Right lobe of liver (tissue), 6 donors: ENCODE measurements around the gene SPOCK1. TPM values are rescaled to one million over a fixed set of nuclear protein-coding genes. Genes with fewer than 3 reads are reported as not detected.

Experiments
- ATAC-seq, 4 donors: fragments of 200-7000 bp; cut with Tn5 transposase; one replicate each; pipeline ENCODE4 v1.9.1; 2020; ENCODE audit warnings: mild to moderate bottlenecking in 4 of 4, moderate library complexity in 4 of 4
- DNase-seq, 3 donors: peaks; one replicate each; pipeline ENCODE4 v3.0.0-alpha.2; 2020
- H3K27ac ChIP-seq, 3 donors: fragments of 200-600 bp; one replicate each; pipeline ENCODE4 v1.8.0; 2022
- H3K27me3 ChIP-seq, 2 donors: fragments of 200-600 bp; one replicate each; pipeline ENCODE4 v1.8.0; 2022
- H3K36me3 ChIP-seq, 4 donors: fragments of 200-600 bp; sonication (generic) in 1 of 4; one replicate each; pipeline versions ENCODE4 v1.5.1 to v1.8.0; 2017 to 2022; ENCODE audit warnings: control low read depth in 1 of 4
- H3K4me1 ChIP-seq, 4 donors: fragments of 200-600 bp; sonication (generic) in 1 of 4; one replicate each; pipeline versions ENCODE4 v1.5.1 to v1.8.0; 2017 to 2022; ENCODE audit warnings: control low read depth in 1 of 4
- H3K4me3 ChIP-seq, 3 donors: fragments of 200-600 bp; one replicate each; pipeline ENCODE4 v1.8.0; 2022
- H3K9me3 ChIP-seq, 4 donors: fragments of 200-600 bp; sonication (generic) in 1 of 4; one replicate each; pipeline versions ENCODE4 v1.5.1 to v1.8.0; 2017 to 2022; ENCODE audit warnings: control low read depth in 1 of 4
- POLR2A ChIP-seq: fragments of 450-650 bp; IDR thresholded peaks from one replicate; pipeline ENCODE4 v1.6.1; 2017; ENCODE audit warnings: antibody characterized with exemption, mild to moderate bottlenecking
- whole genome bisulfite sequencing: methylation state at CpG from one replicate; pipeline ENCODE4 v1.1.6; 2018; ENCODE audit warnings: low coverage, low lambda C conversion rate; ENCODE audit not compliant: insufficient coverage; ENCODE audit errors: missing lambda C conversion rate; 5-methylcytosine and 5-hydroxymethylcytosine counted together
- intact Hi-C, 2 donors: fragments of 100-400 bp; cut with DNase I; formaldehyde crosslinking; loops; one replicate each; pipeline versions ENCODE4 v1.11.2 to v1.14.1; 2022
- total RNA-seq, 6 experiments: library from RNA; depleted of rRNA in 2 of 6; stranded (reverse); fragments of >200 nt in 2 of 6; fragmentation: NEBNext Ultra II Directional in 3 of 6; extraction: Animal tissue kit (Norgen Biotek cat#: 25700) in 3 of 6; gene quantifications; one replicate each; pipeline versions ENCODE4 v1.1.0 to v1.2.4, GENCODE V29; 2016 to 2023
- TF ChIP-seq, protein P1 (sequence below), 4 donors: fragments of 200-600 bp in 3 of 4; fragments of 450-650 bp in 1 of 4; IDR thresholded peaks; one replicate each; pipeline versions ENCODE4 v1.5.1 to v1.8.0; 2016 to 2022; ENCODE audit warnings: antibody characterized with exemption in 4 of 4, mild to moderate bottlenecking in 2 of 4
- donor health status: DM: no; HTN: yes; CAD: no.
- donor health status: DM: no; HTN: no; CAD: no.
- donor health status: DM: no; HTN: no; CAD: no.
- donor health status: DM: no; HTN: yes; CAD: no.
- donor health status: DM: no; HTN: yes; CAD: no.

SPOCK1 gene
- total RNA-seq, 6 experiments from 2014 or later = 0.06 to 0.86 (median 0.15) TPM; not detected in 1

DNA sequence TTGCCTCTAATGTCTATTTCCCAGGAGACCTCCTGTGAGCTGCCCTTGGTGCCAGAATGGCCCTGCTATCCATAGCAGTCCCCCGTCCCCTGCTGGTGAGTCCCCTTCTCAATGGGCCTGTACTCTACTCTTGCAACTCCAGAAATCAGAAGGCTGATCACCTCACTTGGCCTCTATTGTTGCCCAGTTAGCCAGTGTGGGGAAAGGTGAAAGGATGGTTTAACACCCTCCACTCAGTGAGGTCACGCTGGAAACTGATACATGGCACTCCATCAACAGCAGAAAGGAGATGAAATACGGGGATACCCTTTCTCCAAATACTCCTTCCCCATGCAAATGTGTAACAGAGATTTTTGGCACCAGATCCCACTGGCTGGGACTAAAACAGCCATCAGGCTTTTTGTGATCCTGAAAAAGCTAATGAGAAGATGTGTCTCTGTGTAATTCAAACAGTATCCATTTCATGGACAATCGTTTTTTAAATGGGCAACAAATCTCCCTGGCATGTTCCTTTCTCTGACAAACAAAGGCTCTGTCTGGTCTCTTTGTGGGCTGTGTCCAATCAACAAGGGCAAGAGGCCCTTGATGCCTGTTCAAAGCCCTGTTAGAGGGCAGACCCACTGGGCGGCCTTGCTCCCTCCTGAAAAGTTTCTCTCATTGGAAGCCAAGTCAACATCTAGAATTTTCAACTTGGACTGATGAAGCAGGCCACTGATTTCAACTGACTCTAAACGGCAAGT lies 343.7 kb downstream of the SPOCK1 start:
- no peak for TF ChIP-seq POLR2A
- TF ChIP-seq, protein P1, sequence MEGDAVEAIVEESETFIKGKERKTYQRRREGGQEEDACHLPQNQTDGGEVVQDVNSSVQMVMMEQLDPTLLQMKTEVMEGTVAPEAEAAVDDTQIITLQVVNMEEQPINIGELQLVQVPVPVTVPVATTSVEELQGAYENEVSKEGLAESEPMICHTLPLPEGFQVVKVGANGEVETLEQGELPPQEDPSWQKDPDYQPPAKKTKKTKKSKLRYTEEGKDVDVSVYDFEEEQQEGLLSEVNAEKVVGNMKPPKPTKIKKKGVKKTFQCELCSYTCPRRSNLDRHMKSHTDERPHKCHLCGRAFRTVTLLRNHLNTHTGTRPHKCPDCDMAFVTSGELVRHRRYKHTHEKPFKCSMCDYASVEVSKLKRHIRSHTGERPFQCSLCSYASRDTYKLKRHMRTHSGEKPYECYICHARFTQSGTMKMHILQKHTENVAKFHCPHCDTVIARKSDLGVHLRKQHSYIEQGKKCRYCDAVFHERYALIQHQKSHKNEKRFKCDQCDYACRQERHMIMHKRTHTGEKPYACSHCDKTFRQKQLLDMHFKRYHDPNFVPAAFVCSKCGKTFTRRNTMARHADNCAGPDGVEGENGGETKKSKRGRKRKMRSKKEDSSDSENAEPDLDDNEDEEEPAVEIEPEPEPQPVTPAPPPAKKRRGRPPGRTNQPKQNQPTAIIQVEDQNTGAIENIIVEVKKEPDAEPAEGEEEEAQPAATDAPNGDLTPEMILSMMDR (IDR thresholded peaks at IDR 0.05) = no peak
- DNase-seq = no peak
- WGBS = 64% methylated on average over 6 of the region's 6 CpGs

DNA sequence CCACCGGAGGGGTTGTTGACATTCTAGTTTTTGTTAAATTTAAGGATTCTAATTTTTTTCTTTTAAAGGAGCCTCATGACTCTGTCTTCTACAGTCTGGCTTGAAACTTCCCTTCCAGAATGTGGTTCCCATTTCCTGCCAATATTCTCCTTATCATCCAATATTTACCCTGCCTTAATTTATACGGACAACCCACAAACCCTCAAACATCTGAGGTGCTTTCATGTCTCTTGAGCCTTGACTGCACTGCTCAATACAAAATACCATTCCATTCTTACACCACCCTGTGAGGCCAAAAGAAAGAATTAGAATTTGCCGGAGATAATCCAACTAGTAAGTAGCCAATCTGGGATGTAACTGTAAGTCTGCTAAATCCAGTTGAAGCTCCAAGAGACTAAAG lies 346.5 kb downstream of the SPOCK1 start:
- TF ChIP-seq, protein P1 (IDR thresholded peaks at IDR 0.05) = no peak
- TF ChIP-seq POLR2A = no peak
- Histone ChIP-seq H3K4me3 (no peak overlapping the region), H3K27me3 (no peaks in the 10 kb centered on the region), H3K9me3 (no peaks in the 10 kb centered on the region), H3K36me3 (no peaks in the 10 kb centered on the region), H3K4me1 (no peaks in the 10 kb centered on the region), H3K27ac (no peak overlapping the region)
- intact Hi-C loops = no loop called here
- no peak for ATAC-seq
- no peak for DNase-seq
- WGBS = 53% methylated on average over 3 of the region's 3 CpGs

More for the DNA sequence above, 343.7 kb downstream of the SPOCK1 start:
- intact Hi-C loops = no loop called here
- ATAC-seq = no peak
- no peaks in the 10 kb centered on the region for H3K4me1 ChIP-seq
- no peaks in the 10 kb centered on the region for H3K9me3 ChIP-seq
- H3K4me3 ChIP-seq = no peak overlapping the region
- H3K36me3 ChIP-seq = no peaks in the 10 kb centered on the region
- H3K27me3 ChIP-seq = no peaks in the 10 kb centered on the region
- H3K27ac ChIP-seq = no peak overlapping the region

DNA sequence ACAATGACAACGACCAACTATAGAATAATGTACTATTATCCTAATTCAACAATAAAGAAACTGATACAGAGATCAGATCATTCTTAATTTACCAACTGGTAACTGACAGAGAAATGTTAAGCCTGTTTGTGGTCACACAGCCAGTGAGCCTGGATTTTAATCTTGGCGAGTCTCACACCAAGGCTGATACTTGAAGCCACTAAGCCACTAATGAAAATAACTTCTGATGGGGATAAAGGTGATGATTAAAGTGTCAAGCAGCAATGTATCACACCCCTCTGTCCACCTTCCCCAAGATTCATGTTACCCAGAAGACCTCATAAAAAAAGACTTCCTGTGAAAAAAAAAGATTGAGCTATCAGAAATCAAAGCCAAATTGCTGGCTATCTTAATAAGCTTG lies 350.5 kb downstream of the SPOCK1 start:
- no peaks in the 10 kb centered on the region for H3K9me3 ChIP-seq
- H3K36me3 ChIP-seq = no peaks in the 10 kb centered on the region
- TF ChIP-seq, protein P1 (IDR thresholded peaks at IDR 0.05) = no peak
- no peak for TF ChIP-seq POLR2A
- WGBS = 27% methylated on average over 2 of the region's 2 CpGs
- H3K27me3 ChIP-seq = no peaks in the 10 kb centered on the region
- H3K4me1 ChIP-seq = no peaks in the 10 kb centered on the region
- H3K4me3 ChIP-seq = no peak overlapping the region
- intact Hi-C loops = no loop called here
- no peak for DNase-seq
- no peak overlapping the region for H3K27ac ChIP-seq
- ATAC-seq = no peak

DNA sequence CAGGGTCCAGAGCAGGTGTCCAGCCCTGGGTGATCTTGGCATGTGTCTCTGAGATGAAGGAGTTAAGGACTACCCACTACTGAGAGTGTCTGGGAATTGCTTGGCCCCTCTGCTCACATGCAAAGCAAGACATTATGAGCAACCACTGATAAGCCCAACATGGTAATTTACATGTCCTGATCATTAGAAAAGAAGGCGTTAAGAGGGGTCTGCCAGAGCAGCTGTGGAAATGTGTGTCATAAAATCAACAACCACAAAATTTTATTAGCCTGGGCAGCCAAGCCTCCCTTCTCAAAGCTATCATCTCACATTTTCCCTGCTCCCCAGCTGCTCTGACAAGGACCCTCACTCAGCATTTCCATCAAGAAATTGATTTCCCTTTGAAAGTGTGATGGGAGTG lies 351.0 kb downstream of the SPOCK1 start:
- intact Hi-C loops = no loop called here
- no peaks in the 10 kb centered on the region for H3K4me1 ChIP-seq
- WGBS = 43% methylated on average over 1 of the region's 1 CpG
- H3K36me3 ChIP-seq = no peaks in the 10 kb centered on the region
- no peak for DNase-seq
- no peak overlapping the region for H3K27ac ChIP-seq
- no peak overlapping the region for H3K4me3 ChIP-seq
- no peaks in the 10 kb centered on the region for H3K9me3 ChIP-seq
- TF ChIP-seq, protein P1 (IDR thresholded peaks at IDR 0.05) = no peak
- no peak for TF ChIP-seq POLR2A
- ATAC-seq = no peak
- H3K27me3 ChIP-seq = no peaks in the 10 kb centered on the region
